ENCODE measurements around the gene SLC35D1. TPM values are rescaled to one million over a fixed set of nuclear protein-coding genes. Genes with fewer than 3 reads are reported as not detected.
A peak's percentile ranks its signal among the peaks of the same experiment; 100 is the strongest.

Gene SLC35D1
- total and polyA plus RNA-seq, 9 of the 15 experiments (the other 6 are each of a cell fraction or from before 2014, with no cell fraction given), result 2.3 to 10.4 (median 6.4) TPM

GRCh38 chr1:67053535-67053784 is 488 bp downstream of the SLC35D1 start (continued):
- TF ChIP-seq NONO (IDR thresholded peaks at IDR 0.05; ENCODE audit: low read depth in 2 of 2, low read length in 1 of 2), result peak in 1 of 2 experiments; percentile 41; a peak in 1 of 4 replicates
- TF ChIP-seq CXXC5 (CRISPR knock-in tag; IDR thresholded peaks at IDR 0.05), result 0 out of 2 replicates have a peak, but pooled peaks have one; percentile 16
- TF ChIP-seq, protein P1, sequence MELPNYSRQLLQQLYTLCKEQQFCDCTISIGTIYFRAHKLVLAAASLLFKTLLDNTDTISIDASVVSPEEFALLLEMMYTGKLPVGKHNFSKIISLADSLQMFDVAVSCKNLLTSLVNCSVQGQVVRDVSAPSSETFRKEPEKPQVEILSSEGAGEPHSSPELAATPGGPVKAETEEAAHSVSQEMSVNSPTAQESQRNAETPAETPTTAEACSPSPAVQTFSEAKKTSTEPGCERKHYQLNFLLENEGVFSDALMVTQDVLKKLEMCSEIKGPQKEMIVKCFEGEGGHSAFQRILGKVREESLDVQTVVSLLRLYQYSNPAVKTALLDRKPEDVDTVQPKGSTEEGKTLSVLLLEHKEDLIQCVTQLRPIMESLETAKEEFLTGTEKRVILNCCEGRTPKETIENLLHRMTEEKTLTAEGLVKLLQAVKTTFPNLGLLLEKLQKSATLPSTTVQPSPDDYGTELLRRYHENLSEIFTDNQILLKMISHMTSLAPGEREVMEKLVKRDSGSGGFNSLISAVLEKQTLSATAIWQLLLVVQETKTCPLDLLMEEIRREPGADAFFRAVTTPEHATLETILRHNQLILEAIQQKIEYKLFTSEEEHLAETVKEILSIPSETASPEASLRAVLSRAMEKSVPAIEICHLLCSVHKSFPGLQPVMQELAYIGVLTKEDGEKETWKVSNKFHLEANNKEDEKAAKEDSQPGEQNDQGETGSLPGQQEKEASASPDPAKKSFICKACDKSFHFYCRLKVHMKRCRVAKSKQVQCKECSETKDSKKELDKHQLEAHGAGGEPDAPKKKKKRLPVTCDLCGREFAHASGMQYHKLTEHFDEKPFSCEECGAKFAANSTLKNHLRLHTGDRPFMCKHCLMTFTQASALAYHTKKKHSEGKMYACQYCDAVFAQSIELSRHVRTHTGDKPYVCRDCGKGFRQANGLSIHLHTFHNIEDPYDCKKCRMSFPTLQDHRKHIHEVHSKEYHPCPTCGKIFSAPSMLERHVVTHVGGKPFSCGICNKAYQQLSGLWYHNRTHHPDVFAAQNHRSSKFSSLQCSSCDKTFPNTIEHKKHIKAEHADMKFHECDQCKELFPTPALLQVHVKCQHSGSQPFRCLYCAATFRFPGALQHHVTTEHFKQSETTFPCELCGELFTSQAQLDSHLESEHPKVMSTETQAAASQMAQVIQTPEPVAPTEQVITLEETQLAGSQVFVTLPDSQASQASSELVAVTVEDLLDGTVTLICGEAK (IDR thresholded peaks at IDR 0.05), result no peak
- TF ChIP-seq, protein P1 (CRISPR knock-in tag; IDR thresholded peaks at IDR 0.05), result no peak
